GM18907 (cell line): ENCODE results near the gene PDK2.

Source experiments
- ATAC-seq: cut with Tn5 transposase; IDR thresholded peaks from one replicate; pipeline ENCODE4 v1.9.1; 2021; ENCODE audit warnings: mild to moderate bottlenecking, moderate library complexity; ENCODE audit not compliant: unreplicated experiment

Gene PDK2

GRCh38 chr17:50114849-50115357 is 19.8 kb downstream of the PDK2 start:
- no peak for ATAC-seq

DNA sequence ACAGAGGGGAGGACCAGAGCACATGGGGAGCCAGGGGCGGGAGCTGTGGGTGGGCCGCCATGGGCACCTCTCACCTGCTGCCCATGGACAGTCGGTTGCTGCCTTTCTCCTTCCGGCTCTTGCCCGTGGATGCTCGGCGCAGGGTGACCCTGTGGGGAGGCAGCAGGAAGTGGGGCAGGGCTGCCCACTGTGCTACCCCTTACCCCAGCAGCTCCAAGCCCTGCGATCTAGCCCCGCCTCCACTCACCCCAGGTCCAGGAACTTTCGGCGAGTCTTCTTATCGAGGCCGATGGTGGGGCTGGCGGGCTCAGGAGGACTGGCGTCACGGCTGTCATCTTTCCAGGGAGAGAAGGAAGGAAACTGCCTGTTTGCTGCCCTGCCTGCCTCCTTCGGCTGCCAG is 20.6 kb downstream of the PDK2 start:
- ATAC-seq: no peak

- ATAC-seq: no peak
These were observed 22.3 kb downstream of the PDK2 start for GRCh38 chr17:50117202-50118051.

GRCh38 chr17:50118076-50118827 is 23.1 kb downstream of the PDK2 start:
- no peak for ATAC-seq

DNA sequence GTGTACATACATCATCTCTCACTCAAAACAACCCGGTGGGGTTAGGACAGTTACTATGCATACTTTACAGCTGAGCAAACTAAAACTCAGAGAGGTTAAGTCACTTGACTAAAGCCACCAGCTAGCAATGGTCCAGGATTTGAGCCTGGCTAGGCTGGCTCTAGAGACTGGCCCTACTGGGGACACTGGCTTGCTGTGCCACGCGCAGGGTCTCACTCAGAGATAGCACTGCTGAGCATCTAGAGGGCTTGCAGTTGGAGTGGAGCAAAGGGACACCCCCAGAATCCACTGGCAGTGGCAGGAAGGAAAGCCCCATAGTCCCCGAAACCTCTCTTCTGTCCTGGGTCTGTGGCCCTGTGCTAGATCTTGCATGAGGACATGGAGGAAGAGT is 23.7 kb downstream of the PDK2 start:
- ATAC-seq: no peak

GRCh38 chr17:50120475-50121253 is 25.5 kb downstream of the PDK2 start:
- no peak for ATAC-seq

- no peak for ATAC-seq
These were observed 27.8 kb downstream of the PDK2 start for GRCh38 chr17:50122945-50123344.

- ATAC-seq: no peak
These were observed 28.6 kb downstream of the PDK2 start for GRCh38 chr17:50123649-50124349.

GRCh38 chr17:50125420-50125997 is 30.4 kb downstream of the PDK2 start:
- ATAC-seq: no peak

DNA sequence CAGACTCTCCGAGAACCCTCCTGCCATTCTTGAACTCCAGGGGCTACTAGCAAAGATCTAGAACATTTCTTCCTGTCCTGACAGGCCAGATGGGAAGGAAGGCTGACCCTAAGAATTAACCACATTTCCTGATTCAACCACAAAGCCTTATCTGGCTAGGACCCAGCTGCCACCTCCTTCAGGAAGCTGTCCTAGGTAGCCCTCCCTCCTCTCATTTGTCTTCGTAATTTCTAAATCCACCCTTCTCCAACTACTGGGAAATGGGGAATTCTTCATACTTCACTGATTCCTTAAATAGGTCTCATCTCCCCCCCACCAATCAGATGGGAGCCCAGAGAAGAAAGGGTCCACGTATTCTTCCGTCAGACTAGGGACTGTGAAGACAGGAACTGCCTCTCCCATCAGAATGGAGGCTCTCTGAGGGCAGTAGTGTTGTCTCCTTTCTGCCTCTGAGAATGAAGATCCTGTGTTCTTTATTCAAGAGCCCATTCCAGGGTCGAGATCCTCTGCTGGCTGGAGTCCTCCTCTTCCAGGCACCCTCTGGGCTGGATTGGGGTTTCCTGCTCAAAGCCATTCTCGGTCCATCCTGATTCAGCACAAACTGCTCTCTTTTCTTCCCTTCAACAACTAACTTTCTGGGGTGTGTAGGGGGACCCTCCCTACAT is 32.7 kb downstream of the PDK2 start:
- ATAC-seq: no peak

- ATAC-seq: no peak
These were observed 33.5 kb downstream of the PDK2 start for GRCh38 chr17:50128441-50129352.

DNA sequence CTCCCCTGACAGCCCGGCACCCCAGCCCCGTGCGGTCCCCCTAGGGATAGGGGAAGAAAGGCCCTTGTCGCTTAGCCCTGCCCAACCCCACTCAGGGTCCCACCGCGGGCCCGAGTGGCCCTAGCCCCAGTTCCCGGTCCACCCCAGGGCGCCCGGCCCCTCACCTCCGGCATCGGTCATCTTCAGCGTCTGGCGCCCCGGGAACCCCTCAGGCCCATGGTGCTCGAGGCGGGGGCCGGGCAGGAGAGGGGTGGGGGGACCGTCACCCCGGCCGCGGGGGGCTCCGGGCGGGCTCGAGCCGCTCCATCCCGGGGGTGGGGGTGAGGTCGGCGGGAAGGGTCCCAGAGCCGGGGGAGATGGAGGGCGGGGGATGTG is 34.2 kb downstream of the PDK2 start:
- ATAC-seq: no peak

- no peak for ATAC-seq
These were observed 34.8 kb downstream of the PDK2 start, which contains the start of gene SAMD14 for GRCh38 chr17:50129728-50130558. SAMD14 (minus strand) TSS chr17:50130160; CDS start chr17:50124959, 5,201 bp downstream.

- ATAC-seq: no peak
These were observed 35.6 kb downstream of the PDK2 start for GRCh38 chr17:50130559-50131305.

- no peak for ATAC-seq
These were observed 37.1 kb downstream of the PDK2 start for GRCh38 chr17:50132104-50132794.

DNA sequence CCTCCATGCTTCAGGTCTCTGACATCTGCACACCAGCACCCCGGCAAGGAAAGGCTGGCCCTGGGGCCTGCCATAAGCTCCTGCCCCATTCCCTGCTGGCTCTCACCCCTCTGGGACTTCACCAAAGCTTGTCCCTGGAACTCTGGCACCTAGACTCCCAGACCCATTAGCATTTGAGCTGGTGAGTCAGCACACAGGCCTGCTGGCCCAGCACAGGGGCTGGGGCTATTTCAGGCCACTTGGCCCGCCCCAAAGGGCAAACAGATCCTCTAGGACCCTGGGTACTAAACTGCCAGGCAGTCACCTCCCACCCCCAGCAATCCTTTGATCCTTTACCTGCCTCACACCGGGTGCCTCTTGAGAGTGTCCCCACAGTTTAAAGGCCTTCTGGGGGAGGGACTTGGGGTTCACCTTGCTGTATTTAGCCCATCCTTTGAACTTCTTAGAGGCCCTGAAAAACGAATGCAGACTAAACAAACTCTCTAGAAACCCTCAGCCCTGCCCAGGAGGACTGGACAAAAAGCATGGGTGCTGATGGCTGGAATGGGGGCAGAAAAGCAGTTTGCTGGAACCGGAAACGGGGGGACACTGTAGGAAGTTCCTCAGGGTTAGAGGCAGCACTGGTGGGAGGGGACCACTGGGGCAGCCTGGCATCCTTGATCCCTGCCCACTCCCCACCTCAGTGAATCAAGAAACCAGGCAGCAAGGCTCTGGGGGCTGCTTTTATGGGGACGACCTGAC is 38.0 kb downstream of the PDK2 start:
- no peak for ATAC-seq
